ENCODE data around the gene CTTNBP2NL.

- no peak for TF ChIP-seq POLR2A (IDR thresholded peaks at IDR 0.05)
- no peak for TF ChIP-seq CTCF (IDR thresholded peaks at IDR 0.05)
- peak in 1 of 2 donors; percentile 55 for TF ChIP-seq POLR2AphosphoS5 (IDR thresholded peaks at IDR 0.05; ENCODE audit: insufficient read depth in 1 of 2, low read depth in 1 of 2)
These were observed 65.3 kb downstream of the CTTNBP2NL start for GRCh38 chr1:112461200-112461871.

All from vagina (tissue), 2 donors.